Measurements from ENCODE around the gene AFF1. TPM values are rescaled to one million over a fixed set of nuclear protein-coding genes. Genes with fewer than 3 reads are reported as not detected.
"Not testable (repeated sequence)": the region's sequence is repeated elsewhere in the genome, so short reads cannot be mapped to it uniquely, and the experiment has no call there.

The AFF1 gene
- polyA plus RNA-seq, 1 donor = 25.1 TPM

DNA sequence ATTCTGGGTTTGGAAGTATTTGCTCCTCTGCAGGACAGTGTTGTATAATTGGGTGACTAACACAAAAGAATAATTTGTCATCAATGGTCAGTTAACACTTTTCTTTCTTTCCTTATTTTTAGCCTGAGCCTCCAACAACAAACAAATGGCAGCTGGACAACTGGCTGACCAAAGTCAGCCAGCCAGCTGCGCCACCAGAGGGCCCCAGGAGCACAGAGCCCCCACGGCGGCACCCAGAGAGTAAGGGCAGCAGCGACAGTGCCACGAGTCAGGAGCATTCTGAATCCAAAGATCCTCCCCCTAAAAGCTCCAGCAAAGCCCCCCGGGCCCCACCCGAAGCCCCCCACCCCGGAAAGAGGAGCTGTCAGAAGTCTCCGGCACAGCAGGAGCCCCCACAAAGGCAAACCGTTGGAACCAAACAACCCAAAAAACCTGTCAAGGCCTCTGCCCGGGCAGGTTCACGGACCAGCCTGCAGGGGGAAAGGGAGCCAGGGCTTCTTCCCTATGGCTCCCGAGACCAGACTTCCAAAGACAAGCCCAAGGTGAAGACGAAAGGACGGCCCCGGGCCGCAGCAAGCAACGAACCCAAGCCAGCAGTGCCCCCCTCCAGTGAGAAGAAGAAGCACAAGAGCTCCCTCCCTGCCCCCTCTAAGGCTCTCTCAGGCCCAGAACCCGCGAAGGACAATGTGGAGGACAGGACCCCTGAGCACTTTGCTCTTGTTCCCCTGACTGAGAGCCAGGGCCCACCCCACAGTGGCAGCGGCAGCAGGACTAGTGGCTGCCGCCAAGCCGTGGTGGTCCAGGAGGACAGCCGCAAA, 179.6 kb downstream of the AFF1 start:
- DNase-seq (ENCODE audit: low read depth) = no peak

- DNase-seq (ENCODE audit: low read depth) = no peak
Measured at GRCh38 chr4:87116231-87116630, 181.4 kb downstream of the AFF1 start.

GRCh38 chr4:87117051-87117731, 182.4 kb downstream of the AFF1 start:
- no peak for DNase-seq (ENCODE audit: low read depth)

GRCh38 chr4:87117732-87118075, 182.9 kb downstream of the AFF1 start:
- DNase-seq (ENCODE audit: low read depth) = no peak

DNA sequence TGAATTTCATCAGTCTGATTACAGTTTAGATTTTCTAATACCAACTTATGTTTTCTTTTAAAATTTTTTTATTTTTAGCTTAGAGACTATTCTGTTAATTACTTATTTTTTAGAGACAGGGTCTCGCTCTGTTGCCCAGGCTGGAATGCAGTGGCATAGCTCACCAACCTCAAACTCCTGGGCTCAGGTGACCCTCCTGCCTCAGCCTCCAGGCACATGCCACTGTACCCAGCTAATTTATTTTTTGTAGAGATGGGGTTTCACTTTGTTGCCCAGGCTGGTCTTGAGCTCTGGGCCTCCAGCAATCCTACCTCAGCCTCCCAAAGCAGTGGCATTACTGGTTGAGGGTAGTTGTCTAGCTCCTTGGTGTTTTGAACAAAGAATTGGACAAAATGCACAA, 183.6 kb downstream of the AFF1 start:
- no peak for DNase-seq (ENCODE audit: low read depth)

- no peak for DNase-seq (ENCODE audit: low read depth)
Measured at GRCh38 chr4:87118826-87119225, 184.0 kb downstream of the AFF1 start.

GRCh38 chr4:87120010-87120409, 185.2 kb downstream of the AFF1 start:
- DNase-seq (ENCODE audit: low read depth) = no peak

GRCh38 chr4:87120411-87121162, 185.8 kb downstream of the AFF1 start:
- no peak for DNase-seq (ENCODE audit: low read depth)

DNA sequence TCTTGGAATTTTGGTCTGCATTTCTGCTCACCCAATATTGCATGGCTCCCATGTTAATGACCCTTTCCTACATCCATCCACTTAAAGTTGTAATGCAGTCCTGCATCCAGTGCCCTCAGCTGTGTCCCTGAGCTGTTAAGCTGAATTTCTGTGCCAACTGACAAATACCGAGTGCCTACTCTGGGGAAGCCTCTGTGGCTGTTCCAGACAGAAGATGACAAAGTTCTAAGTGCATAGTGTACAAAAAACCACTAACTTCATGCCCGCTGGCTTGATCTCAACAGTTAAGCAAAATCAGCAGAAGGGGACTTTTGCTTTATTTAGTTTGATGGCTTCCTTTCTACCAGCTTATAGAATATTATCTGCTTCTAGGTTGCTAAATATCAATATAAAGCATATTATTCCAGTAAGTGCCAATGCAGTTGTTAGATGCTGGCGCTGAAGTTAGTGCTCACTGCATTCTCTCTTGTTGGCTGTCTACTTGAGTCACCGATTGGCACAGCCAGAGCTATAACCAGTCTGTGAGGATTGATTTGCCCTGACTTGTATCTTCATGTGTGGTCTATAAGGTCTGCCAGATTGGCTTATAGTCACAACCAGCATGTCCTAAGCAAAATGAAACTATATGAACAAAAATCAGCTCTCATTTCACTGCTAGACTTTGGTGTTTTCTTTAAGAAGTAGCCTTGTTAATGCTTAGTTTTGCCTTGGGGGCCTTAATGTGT, 186.7 kb downstream of the AFF1 start:
- no peak for DNase-seq (ENCODE audit: low read depth)

- DNase-seq (ENCODE audit: low read depth) = no peak
Measured at GRCh38 chr4:87122252-87122651, 187.4 kb downstream of the AFF1 start.

DNA sequence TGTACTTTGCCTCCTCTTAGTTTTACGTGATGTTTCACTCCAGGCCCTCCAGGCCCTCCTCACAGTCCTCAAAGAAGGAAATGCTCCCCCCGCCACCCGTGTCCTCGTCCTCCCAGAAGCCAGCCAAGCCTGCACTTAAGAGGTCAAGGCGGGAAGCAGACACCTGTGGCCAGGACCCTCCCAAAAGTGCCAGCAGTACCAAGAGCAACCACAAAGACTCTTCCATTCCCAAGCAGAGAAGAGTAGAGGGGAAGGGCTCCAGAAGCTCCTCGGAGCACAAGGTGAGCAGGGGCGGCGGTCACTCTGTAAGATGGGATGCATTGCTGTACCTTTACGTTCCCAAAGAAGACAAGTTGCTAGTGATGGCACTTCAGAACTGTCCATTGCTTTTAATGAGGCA, 191.2 kb downstream of the AFF1 start:
- no peak for DNase-seq (ENCODE audit: low read depth)

DNA sequence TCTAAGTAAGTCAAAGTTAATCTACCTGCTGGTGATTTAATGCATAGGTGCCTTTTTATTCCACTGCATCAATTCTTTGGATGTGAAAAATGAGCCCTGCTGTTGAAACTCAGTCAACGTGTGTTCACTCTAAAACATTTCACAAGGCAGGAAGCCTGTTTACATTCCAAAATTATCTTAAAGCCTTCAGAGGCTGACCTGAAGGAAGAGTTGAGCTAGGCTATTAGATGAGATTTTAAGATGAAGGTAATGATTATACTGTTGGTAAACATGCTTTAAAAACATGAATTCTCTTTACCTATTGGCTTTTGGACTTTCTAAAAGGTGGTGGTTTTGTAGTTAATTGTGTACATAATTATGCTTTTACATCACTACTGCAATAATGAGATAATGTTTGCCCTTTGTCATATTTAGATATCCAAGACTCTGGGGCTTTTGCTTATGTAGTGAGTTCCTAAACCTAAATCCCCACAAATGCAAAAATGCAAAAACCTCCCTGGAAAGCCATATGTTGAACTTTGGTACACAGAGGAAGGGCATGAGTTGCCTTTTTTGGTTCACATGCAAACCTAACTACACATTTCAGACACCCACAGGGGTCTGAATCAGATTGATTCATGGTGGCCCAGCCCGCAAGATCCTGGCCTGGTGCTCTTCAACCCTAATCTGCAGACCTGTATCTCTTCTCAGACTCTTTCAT, 193.3 kb downstream of the AFF1 start:
- DNase-seq (ENCODE audit: low read depth) = no peak

GRCh38 chr4:87129681-87130080, 194.9 kb downstream of the AFF1 start:
- no peak for DNase-seq (ENCODE audit: low read depth)

DNA sequence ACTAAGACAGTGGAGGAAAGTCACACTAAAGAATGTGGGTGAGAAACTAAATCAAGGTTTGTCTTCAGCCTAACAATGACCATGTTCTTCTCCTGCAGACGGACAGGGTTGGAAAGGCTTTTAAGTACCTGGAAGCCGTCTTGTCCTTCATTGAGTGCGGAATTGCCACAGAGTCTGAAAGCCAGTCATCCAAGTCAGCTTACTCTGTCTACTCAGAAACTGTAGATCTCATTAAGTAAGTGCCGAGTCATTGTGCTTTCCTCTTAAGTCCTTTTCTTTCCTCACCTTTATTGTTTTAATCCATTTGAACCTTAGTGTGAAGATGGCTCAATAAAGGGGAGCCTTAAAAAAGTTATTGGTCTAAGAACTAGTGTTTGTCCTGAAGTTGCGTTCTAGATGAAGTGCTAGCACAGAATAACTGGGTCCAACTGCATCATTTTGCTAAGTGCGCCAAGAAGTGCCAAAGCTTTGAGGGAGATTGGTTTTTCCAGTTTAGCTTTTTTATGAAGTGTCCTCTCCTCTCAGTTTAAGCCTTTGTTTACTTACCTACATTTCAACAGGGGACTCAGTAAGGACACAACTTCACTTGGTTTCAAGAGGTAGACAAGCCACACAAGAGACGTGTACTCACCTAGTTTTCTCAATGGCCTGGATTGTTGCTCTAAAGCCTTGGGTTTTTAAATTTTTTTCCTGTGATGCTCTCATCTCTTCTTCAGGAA, 196.3 kb downstream of the AFF1 start:
- no peak for DNase-seq (ENCODE audit: low read depth)

DNA sequence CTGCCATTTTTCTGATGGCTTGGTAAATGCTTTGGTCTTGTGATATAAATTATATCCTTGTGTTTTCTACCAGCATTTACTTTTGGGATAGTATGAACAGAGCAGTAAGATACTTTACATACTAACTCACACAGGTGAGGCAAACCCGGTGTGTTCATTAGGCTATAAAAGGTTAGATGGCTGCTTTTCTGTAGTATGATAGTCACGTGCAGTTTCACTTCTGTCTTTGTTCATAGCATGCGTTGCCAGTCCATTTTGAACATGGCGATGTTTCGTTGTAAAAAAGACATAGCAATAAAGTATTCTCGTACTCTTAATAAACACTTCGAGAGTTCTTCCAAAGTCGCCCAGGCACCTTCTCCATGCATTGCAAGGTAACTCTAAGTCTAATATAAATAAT, 197.2 kb downstream of the AFF1 start:
- no peak for DNase-seq (ENCODE audit: low read depth)

DNA sequence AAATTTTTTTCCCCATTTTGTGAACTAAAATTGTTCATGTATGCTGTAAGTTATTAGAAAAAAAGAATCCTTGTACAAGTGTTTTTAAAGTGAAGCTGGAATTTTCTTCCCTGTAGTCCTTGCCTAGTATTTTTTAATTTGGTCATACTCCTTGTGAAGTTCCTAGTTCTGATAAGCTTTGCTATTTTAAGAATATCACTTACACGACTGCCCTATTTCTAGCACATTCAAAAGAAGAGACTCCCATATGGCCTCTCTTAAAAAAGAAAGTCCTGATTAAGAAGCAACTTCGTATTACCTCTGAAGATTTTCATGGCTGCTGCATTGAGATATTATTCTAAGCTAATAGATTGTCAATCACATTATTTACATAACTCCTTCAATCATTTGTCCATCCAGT, 198.4 kb downstream of the AFF1 start:
- no peak for DNase-seq (ENCODE audit: low read depth)

DNA sequence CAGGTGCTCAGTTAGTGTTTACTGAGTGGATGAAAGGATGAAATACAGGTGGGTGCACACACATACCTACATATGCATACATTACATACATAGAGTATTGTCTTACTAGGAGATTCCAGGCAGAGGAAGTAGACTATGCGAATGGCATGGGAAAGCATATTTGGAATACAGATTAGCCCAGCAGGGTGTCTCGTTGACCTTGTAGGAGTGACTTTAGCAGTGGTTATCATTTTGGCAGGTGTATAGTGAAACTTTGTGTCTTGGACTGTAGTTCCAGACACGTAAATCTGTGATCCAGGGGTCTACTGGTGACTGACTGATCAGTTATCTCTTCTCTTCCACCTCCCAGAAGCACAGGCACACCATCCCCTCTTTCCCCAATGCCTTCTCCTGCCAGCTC, 199.3 kb downstream of the AFF1 start:
- no peak for DNase-seq (ENCODE audit: low read depth)

DNA sequence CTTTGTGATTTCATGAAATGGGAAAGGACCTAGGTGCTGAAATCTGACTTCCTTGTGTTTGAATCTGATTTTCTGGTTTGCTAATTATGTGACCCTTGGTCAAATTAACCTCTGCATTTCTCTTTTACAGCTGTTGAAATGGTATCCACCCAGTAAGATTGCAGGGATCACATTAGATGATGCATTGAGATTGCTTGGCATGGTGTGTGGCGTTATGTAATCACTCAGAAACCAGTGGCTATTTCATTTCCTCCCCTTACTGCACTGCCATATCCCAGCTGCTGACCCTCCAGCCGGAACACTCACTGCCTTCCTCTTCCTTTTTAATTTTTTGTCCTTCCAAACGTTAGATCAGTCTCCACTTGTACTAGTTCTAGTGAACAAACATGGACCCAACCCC, 206.6 kb downstream of the AFF1 start:
- DNase-seq (ENCODE audit: low read depth) = no peak

- DNase-seq (ENCODE audit: low read depth) = no peak
Measured at GRCh38 chr4:87144356-87144755, 209.5 kb downstream of the AFF1 start.

- DNase-seq (ENCODE audit: low read depth) = not testable (repeated sequence)
Measured at GRCh38 chr4:87145934-87146333, 211.1 kb downstream of the AFF1 start.

GRCh38 chr4:87147116-87147515, 212.3 kb downstream of the AFF1 start:
- no peak for DNase-seq (ENCODE audit: low read depth)

All from forelimb muscle (tissue), 1 donor.